ENCODE results near the gene HCRT. TPM values are rescaled to one million over a fixed set of nuclear protein-coding genes. Genes with fewer than 3 reads are reported as not detected.
"Not testable (repeated sequence)": the region's sequence is repeated elsewhere in the genome, so short reads cannot be mapped to it uniquely, and the experiment has no call there.

The HCRT gene
- polyA plus RNA-seq, 1 donor from 2014 or later: not detected

DNA sequence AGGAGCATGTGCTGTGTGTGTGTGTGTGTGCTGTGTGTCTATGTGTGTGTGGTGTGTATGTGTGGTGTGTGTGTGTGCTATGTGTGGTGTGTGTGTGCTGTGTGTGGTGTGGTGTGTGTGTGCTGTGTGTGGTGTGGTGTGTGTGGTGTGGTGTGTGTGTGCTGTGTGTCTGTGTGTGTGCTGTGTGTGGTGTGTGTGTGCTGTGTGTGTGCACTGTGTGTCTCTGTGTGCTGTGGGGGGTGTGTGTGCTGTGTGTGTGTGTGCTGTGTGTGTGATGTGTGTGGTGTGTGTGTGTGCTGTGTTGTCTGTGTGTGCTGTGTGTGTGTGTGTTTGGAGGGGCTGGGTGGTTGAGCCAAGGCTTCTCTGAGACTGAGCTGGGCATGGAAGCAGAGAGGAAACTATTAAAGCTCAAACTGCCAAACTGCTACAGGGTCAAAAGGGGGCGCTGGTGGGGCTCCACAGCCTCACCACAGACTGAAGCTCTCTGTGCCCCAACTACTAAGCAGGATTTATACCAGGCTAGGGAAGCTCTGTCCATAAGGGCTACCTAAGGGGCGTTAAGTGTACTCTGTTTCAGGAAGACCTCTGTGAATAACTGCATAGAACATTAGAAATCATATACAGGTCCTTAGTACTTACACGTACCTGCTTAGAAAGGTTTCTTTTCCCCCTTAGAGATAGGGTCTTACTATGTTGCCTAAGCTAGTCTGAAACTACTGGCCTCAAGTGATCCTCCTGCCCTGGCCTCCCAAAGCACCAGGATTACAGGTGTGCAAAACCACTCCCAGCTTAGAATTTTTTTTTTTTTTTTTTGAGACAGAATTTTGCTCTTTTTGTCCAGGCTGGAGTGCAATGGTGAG lies 36.9 kb upstream of the HCRT start:
- Histone ChIP-seq H3K27me3 (ENCODE audit: insufficient read depth, low read depth, low read length) (no peaks in the 10 kb centered on the region), H4K20me1 (ENCODE audit: insufficient read depth) (no peaks in the 10 kb centered on the region), H3K9me2 (ENCODE audit: insufficient read depth, low read length) (no peaks in the 10 kb centered on the region), H3K9me3 (ENCODE audit: low read length) (no peaks in the 10 kb centered on the region), H2AFZ (ENCODE audit: low read depth, low read length) (no peak overlapping the region), H3K36me3 (ENCODE audit: insufficient read depth, low read length) (no peaks in the 10 kb centered on the region), H3F3A (ENCODE audit: insufficient read depth, low read length, poor library complexity, severe bottlenecking) (no peaks in the 10 kb centered on the region), H3K4me3 (ENCODE audit: low read length) (no peak overlapping the region), H3K27ac (ENCODE audit: low read length) (no peak overlapping the region), H3K9ac (ENCODE audit: low read length) (no peak overlapping the region), H3K79me2 (replicated peaks; ENCODE audit: insufficient read depth, low read length) (no peaks in the 10 kb centered on the region), H3K4me2 (ENCODE audit: low read length) (no peak overlapping the region)
- TF ChIP-seq MXI1 (conservative IDR thresholded peaks at IDR 0.05; ENCODE audit: poor library complexity, severe bottlenecking): no peak
- peak; percentile 43 for TF ChIP-seq RAD21 (conservative IDR thresholded peaks at IDR 0.05)
- TF ChIP-seq EZH2 (IDR thresholded peaks at IDR 0.05; ENCODE audit: borderline replicate concordance, insufficient read depth, low read length, poor library complexity, severe bottlenecking): no peak
- TF ChIP-seq, protein P1, sequence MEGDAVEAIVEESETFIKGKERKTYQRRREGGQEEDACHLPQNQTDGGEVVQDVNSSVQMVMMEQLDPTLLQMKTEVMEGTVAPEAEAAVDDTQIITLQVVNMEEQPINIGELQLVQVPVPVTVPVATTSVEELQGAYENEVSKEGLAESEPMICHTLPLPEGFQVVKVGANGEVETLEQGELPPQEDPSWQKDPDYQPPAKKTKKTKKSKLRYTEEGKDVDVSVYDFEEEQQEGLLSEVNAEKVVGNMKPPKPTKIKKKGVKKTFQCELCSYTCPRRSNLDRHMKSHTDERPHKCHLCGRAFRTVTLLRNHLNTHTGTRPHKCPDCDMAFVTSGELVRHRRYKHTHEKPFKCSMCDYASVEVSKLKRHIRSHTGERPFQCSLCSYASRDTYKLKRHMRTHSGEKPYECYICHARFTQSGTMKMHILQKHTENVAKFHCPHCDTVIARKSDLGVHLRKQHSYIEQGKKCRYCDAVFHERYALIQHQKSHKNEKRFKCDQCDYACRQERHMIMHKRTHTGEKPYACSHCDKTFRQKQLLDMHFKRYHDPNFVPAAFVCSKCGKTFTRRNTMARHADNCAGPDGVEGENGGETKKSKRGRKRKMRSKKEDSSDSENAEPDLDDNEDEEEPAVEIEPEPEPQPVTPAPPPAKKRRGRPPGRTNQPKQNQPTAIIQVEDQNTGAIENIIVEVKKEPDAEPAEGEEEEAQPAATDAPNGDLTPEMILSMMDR (IDR thresholded peaks at IDR 0.05; ENCODE audit: poor library complexity, severe bottlenecking): peak; percentile 50
- TF ChIP-seq SMC3 (conservative IDR thresholded peaks at IDR 0.05; ENCODE audit: poor library complexity): peak; percentile 10

DNA sequence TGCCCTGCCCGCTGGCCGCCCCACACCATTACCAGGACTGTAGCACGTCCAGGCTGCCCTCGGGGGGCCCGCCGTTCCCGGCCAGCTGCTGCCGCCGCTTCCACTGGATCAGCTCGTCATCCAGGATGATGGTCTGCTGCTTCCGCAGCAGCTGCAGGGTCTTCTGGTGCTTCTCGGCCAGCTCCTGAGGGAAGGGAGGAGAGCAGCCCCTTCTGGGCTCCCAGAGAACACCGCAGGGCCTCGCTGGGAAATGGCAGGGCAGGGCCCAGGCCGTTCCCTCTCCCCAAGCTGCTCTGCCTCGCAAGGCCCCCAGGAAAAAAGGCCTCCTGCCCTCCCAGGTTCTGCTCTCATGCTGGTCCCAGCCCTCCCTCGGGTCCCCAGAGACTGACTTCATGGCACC lies 34.0 kb upstream of the HCRT start:
- H3K36me3 ChIP-seq (ENCODE audit: insufficient read depth, low read length): not testable (repeated sequence)

DNA sequence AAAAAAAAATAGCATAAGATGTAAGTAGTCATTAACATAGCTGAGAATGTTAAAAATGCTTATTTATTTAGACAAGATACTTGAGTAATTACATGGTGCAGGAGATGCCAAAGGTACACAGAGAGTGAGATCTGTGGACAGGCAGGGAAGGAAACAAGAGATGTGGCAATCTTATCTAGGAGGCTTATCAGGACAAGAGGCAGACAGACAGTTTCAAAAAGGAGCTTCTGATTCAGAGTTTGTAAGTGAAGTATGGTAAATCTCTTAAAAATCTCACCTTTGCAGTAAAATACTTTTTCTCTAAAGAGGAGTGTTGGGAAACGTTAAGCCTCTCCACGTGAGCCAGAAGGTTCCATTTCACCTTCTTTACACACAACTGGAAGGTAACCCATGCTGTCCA lies 28.9 kb upstream of the HCRT start:
- Histone ChIP-seq H3K9ac (ENCODE audit: low read length) (no peak overlapping the region), H3K4me3 (ENCODE audit: low read length) (no peak overlapping the region), H3K79me2 (replicated peaks; ENCODE audit: insufficient read depth, low read length) (no peaks in the 10 kb centered on the region), H3K27ac (ENCODE audit: low read length) (no peak overlapping the region), H3K9me3 (ENCODE audit: low read length) (no peaks in the 10 kb centered on the region), H3K9me2 (ENCODE audit: insufficient read depth, low read length) (no peaks in the 10 kb centered on the region), H4K20me1 (ENCODE audit: insufficient read depth) (no peaks in the 10 kb centered on the region), H3K36me3 (ENCODE audit: insufficient read depth, low read length) (no peaks in the 10 kb centered on the region), H2AFZ (ENCODE audit: low read depth, low read length) (no peak overlapping the region), H3K27me3 (ENCODE audit: insufficient read depth, low read depth, low read length) (no peaks in the 10 kb centered on the region), H3F3A (ENCODE audit: insufficient read depth, low read length, poor library complexity, severe bottlenecking) (no peaks in the 10 kb centered on the region), H3K4me2 (ENCODE audit: low read length) (no peak overlapping the region)
- no peak for TF ChIP-seq MXI1 (conservative IDR thresholded peaks at IDR 0.05; ENCODE audit: poor library complexity, severe bottlenecking)
- TF ChIP-seq EP300 (conservative IDR thresholded peaks at IDR 0.05; ENCODE audit: poor library complexity, severe bottlenecking): no peak
- TF ChIP-seq SMC3 (conservative IDR thresholded peaks at IDR 0.05; ENCODE audit: poor library complexity): no peak
- TF ChIP-seq, protein P1 (IDR thresholded peaks at IDR 0.05; ENCODE audit: poor library complexity, severe bottlenecking): no peak
- no peak for TF ChIP-seq RAD21 (conservative IDR thresholded peaks at IDR 0.05)
- TF ChIP-seq, protein P2, sequence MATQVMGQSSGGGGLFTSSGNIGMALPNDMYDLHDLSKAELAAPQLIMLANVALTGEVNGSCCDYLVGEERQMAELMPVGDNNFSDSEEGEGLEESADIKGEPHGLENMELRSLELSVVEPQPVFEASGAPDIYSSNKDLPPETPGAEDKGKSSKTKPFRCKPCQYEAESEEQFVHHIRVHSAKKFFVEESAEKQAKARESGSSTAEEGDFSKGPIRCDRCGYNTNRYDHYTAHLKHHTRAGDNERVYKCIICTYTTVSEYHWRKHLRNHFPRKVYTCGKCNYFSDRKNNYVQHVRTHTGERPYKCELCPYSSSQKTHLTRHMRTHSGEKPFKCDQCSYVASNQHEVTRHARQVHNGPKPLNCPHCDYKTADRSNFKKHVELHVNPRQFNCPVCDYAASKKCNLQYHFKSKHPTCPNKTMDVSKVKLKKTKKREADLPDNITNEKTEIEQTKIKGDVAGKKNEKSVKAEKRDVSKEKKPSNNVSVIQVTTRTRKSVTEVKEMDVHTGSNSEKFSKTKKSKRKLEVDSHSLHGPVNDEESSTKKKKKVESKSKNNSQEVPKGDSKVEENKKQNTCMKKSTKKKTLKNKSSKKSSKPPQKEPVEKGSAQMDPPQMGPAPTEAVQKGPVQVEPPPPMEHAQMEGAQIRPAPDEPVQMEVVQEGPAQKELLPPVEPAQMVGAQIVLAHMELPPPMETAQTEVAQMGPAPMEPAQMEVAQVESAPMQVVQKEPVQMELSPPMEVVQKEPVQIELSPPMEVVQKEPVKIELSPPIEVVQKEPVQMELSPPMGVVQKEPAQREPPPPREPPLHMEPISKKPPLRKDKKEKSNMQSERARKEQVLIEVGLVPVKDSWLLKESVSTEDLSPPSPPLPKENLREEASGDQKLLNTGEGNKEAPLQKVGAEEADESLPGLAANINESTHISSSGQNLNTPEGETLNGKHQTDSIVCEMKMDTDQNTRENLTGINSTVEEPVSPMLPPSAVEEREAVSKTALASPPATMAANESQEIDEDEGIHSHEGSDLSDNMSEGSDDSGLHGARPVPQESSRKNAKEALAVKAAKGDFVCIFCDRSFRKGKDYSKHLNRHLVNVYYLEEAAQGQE (IDR thresholded peaks at IDR 0.05; ENCODE audit: borderline replicate concordance): no peak
- no peak for TF ChIP-seq TAF1 (IDR thresholded peaks at IDR 0.05; ENCODE audit: low read depth)
- TF ChIP-seq EZH2 (IDR thresholded peaks at IDR 0.05; ENCODE audit: borderline replicate concordance, insufficient read depth, low read length, poor library complexity, severe bottlenecking): no peak
- no peak for TF ChIP-seq POLR2AphosphoS5 (IDR thresholded peaks at IDR 0.05)

More for the DNA sequence above, 34.0 kb upstream of the HCRT start:
- not testable (repeated sequence) for H3K9ac ChIP-seq (ENCODE audit: low read length); H3F3A ChIP-seq (ENCODE audit: insufficient read depth, low read length, poor library complexity, severe bottlenecking); H3K79me2 ChIP-seq (replicated peaks; ENCODE audit: insufficient read depth, low read length); H3K4me3 ChIP-seq (ENCODE audit: low read length); H3K27me3 ChIP-seq (ENCODE audit: insufficient read depth, low read depth, low read length); H3K9me3 ChIP-seq (ENCODE audit: low read length); H3K27ac ChIP-seq (ENCODE audit: low read length); H3K4me2 ChIP-seq (ENCODE audit: low read length); H2AFZ ChIP-seq (ENCODE audit: low read depth, low read length); H3K9me2 ChIP-seq (ENCODE audit: insufficient read depth, low read length); H4K20me1 ChIP-seq (ENCODE audit: insufficient read depth)

Measured in neural cell (in vitro differentiated cells).